ENCODE data around the gene MNS1. TPM values are rescaled to one million over a fixed set of nuclear protein-coding genes. Genes with fewer than 3 reads are reported as not detected.

The MNS1 gene
- total and polyA plus RNA-seq, 2 experiments from 2014 or later, result 0.70 to 1.2 TPM

GRCh38 chr15:56471440-56472069 is 6.6 kb upstream of the MNS1 start:
- Histone ChIP-seq H3K4me3 (no peak overlapping the region), H4K20me1 (ENCODE audit: insufficient read depth, poor library complexity, severe bottlenecking) (no peaks in the 10 kb centered on the region), H3K36me3 (replicated peaks; ENCODE audit: insufficient read depth, low read depth) (no peaks in the 10 kb centered on the region), H3K27ac (no peak overlapping the region), H3K9me2 (replicated peaks; ENCODE audit: insufficient read depth) (no peaks in the 10 kb centered on the region), H3K4me1 (ENCODE audit: insufficient read depth) (no peaks in the 10 kb centered on the region), H2AFZ (no peak overlapping the region), H3K9me3 (ENCODE audit: low read depth) (no peaks in the 10 kb centered on the region), H3K79me2 (no peaks in the 10 kb centered on the region), H3K27me3 (no peaks in the 10 kb centered on the region), H3K4me2 (no peak overlapping the region)
- 92% methylated on average over 5 of the region's 5 CpGs for WGBS (ENCODE audit: low lambda C conversion rate, missing lambda C conversion rate)
- TF ChIP-seq EZH2phosphoT487 (IDR thresholded peaks at IDR 0.05; ENCODE audit: low read depth, severe bottlenecking, unreplicated experiment) (no peak), CTCF (IDR thresholded peaks at IDR 0.05; ENCODE audit: poor library complexity) (no peak), EZH2 (IDR thresholded peaks at IDR 0.05; ENCODE audit: borderline replicate concordance) (no peak)
- DNase-seq (ENCODE audit: low spot score), result no peak

- H3K9me3 ChIP-seq (ENCODE audit: low read depth), result no peaks in the 10 kb centered on the region
- no peak overlapping the region for H3K4me3 ChIP-seq
- H3K36me3 ChIP-seq (replicated peaks; ENCODE audit: insufficient read depth, low read depth), result no peaks in the 10 kb centered on the region
- H3K9me2 ChIP-seq (replicated peaks; ENCODE audit: insufficient read depth), result no peaks in the 10 kb centered on the region
- no peaks in the 10 kb centered on the region for H4K20me1 ChIP-seq (ENCODE audit: insufficient read depth, poor library complexity, severe bottlenecking)
- DNase-seq (ENCODE audit: low spot score), result no peak
- TF ChIP-seq CTCF (IDR thresholded peaks at IDR 0.05; ENCODE audit: poor library complexity) (no peak), EZH2 (IDR thresholded peaks at IDR 0.05; ENCODE audit: borderline replicate concordance) (no peak)
- H2AFZ ChIP-seq, result no peak overlapping the region
- no peaks in the 10 kb centered on the region for H3K27me3 ChIP-seq
- no peaks in the 10 kb centered on the region for H3K79me2 ChIP-seq
- no peak overlapping the region for H3K27ac ChIP-seq
- no peak overlapping the region for H3K4me2 ChIP-seq
- H3K4me1 ChIP-seq (ENCODE audit: insufficient read depth), result no peaks in the 10 kb centered on the region
Measured at GRCh38 chr15:56469483-56469882, 4.5 kb upstream of the MNS1 start.

- H3K9me3 ChIP-seq (ENCODE audit: low read depth), result no peaks in the 10 kb centered on the region
- no peaks in the 10 kb centered on the region for H3K27me3 ChIP-seq
- H3K4me3 ChIP-seq, result no peak overlapping the region
- H3K4me2 ChIP-seq, result no peak overlapping the region
- 88% methylated on average over 2 of the region's 2 CpGs for WGBS (ENCODE audit: low lambda C conversion rate, missing lambda C conversion rate)
- H3K36me3 ChIP-seq (replicated peaks; ENCODE audit: insufficient read depth, low read depth), result no peaks in the 10 kb centered on the region
- no peak overlapping the region for H2AFZ ChIP-seq
- TF ChIP-seq EZH2 (IDR thresholded peaks at IDR 0.05; ENCODE audit: borderline replicate concordance) (no peak), EZH2phosphoT487 (IDR thresholded peaks at IDR 0.05; ENCODE audit: low read depth, severe bottlenecking, unreplicated experiment) (no peak), CTCF (IDR thresholded peaks at IDR 0.05; ENCODE audit: poor library complexity) (no peak)
- H3K79me2 ChIP-seq, result no peaks in the 10 kb centered on the region
- no peaks in the 10 kb centered on the region for H3K9me2 ChIP-seq (replicated peaks; ENCODE audit: insufficient read depth)
- H3K4me1 ChIP-seq (ENCODE audit: insufficient read depth), result no peaks in the 10 kb centered on the region
- no peaks in the 10 kb centered on the region for H4K20me1 ChIP-seq (ENCODE audit: insufficient read depth, poor library complexity, severe bottlenecking)
- no peak overlapping the region for H3K27ac ChIP-seq
- DNase-seq (ENCODE audit: low spot score), result no peak
Measured at GRCh38 chr15:56468401-56468800, 3.5 kb upstream of the MNS1 start.

- H3K4me1 ChIP-seq (ENCODE audit: insufficient read depth), result no peaks in the 10 kb centered on the region
- H3K36me3 ChIP-seq (replicated peaks; ENCODE audit: insufficient read depth, low read depth), result no peaks in the 10 kb centered on the region
- no peaks in the 10 kb centered on the region for H3K9me3 ChIP-seq (ENCODE audit: low read depth)
- no peak overlapping the region for H3K27ac ChIP-seq
- H3K4me3 ChIP-seq, result no peak overlapping the region
- TF ChIP-seq EZH2 (IDR thresholded peaks at IDR 0.05; ENCODE audit: borderline replicate concordance), result no peak
- H3K79me2 ChIP-seq, result no peaks in the 10 kb centered on the region
- H2AFZ ChIP-seq, result no peak overlapping the region
- H4K20me1 ChIP-seq (ENCODE audit: insufficient read depth, poor library complexity, severe bottlenecking), result no peaks in the 10 kb centered on the region
- H3K9me2 ChIP-seq (replicated peaks; ENCODE audit: insufficient read depth), result no peaks in the 10 kb centered on the region
- H3K27me3 ChIP-seq, result no peaks in the 10 kb centered on the region
- WGBS (ENCODE audit: low lambda C conversion rate, missing lambda C conversion rate), result 67% methylated on average over 3 of the region's 3 CpGs
- H3K4me2 ChIP-seq, result no peak overlapping the region
- DNase-seq (ENCODE audit: low spot score), result no peak
Measured at GRCh38 chr15:56467616-56468015, 2.7 kb upstream of the MNS1 start.
